Central memory CD8-positive, alpha-beta T cell (primary cell): ENCODE measurements around the gene GTF3C2.

Source experiments
- ATAC-seq: fragments of 150-1000 bp; cut with Tn5 transposase; replicated peaks from 2 replicates; pipeline ENCODE4 v1.10.0; 2022; ENCODE audit warnings: mild to moderate bottlenecking, moderate FRiP score, moderate number of reproducible peaks; ENCODE audit not compliant: poor library complexity, severe bottlenecking; ENCODE audit errors: extremely low read depth
- DNase-seq, 2 donors: peaks; one replicate each; pipeline ENCODE4 v3.0.0; 2021; ENCODE audit warnings: low spot score in 2 of 2
- H3K27ac Mint-ChIP-seq: one replicate; pipeline ENCODE4 v1.8.0; 2022; ENCODE audit warnings: low read depth, mild to moderate bottlenecking, moderate library complexity, mixed read lengths
- H3K27me3 Mint-ChIP-seq: one replicate; pipeline ENCODE4 v1.8.0; 2022; ENCODE audit warnings: mixed read lengths
- H3K36me3 Mint-ChIP-seq: one replicate; pipeline ENCODE4 v1.8.0; 2022; ENCODE audit warnings: mild to moderate bottlenecking, moderate library complexity, mixed read lengths; ENCODE audit not compliant: insufficient read depth
- H3K4me1 Mint-ChIP-seq: one replicate; pipeline ENCODE4 v1.8.0; 2022; ENCODE audit warnings: mixed read lengths
- H3K4me3 Mint-ChIP-seq: one replicate; pipeline ENCODE4 v1.8.0; 2022; ENCODE audit warnings: mild to moderate bottlenecking, moderate library complexity, mixed read lengths
- H3K9me3 Mint-ChIP-seq: one replicate; pipeline ENCODE4 v1.8.0; 2022; ENCODE audit warnings: mixed read lengths

The GTF3C2 gene

GRCh38 chr2:27356382-27357181, at the start of gene GTF3C2:
GTF3C2 (minus strand) TSS chr2:27356764; CDS start chr2:27343554, 13,210 bp downstream.
- DNase-seq (peak; percentile 84 to 91), ATAC-seq (peak; percentile 85)
- Mint-ChIP-seq H3K27me3 (no peaks in the 10 kb centered on the region), H3K27ac (peak within 1 kb of the TSS; percentile 99), H3K9me3 (no peaks in the 10 kb centered on the region), H3K36me3 (peaks cover 16% of the 10 kb centered on the region), H3K4me3 (peak within 1 kb of the TSS; percentile 96), H3K4me1 (peaks cover 52% of the 10 kb centered on the region)

- Mint-ChIP-seq H3K9me3 (no peaks in the 10 kb centered on the region), H3K4me3 (no peak overlapping the region), H3K27me3 (no peaks in the 10 kb centered on the region), H3K27ac (peak overlapping the region; percentile 78), H3K4me1 (peaks cover 38% of the 10 kb centered on the region), H3K36me3 (peaks cover 12% of the 10 kb centered on the region)
- DNase-seq (no peak), ATAC-seq (no peak)
Measured at GRCh38 chr2:27400348-27401135, 44.0 kb upstream of the GTF3C2 start.

GRCh38 chr2:27398962-27399361, 42.4 kb upstream of the GTF3C2 start:
- H3K9me3 Mint-ChIP-seq = no peaks in the 10 kb centered on the region
- peak overlapping the region; percentile 77 for H3K27ac Mint-ChIP-seq
- H3K36me3 Mint-ChIP-seq = peaks cover 7% of the 10 kb centered on the region
- no peaks in the 10 kb centered on the region for H3K27me3 Mint-ChIP-seq
- no peak for DNase-seq
- no peak for ATAC-seq
- no peak overlapping the region for H3K4me3 Mint-ChIP-seq
- H3K4me1 Mint-ChIP-seq = peaks cover 38% of the 10 kb centered on the region

GRCh38 chr2:27393225-27393624, 36.7 kb upstream of the GTF3C2 start:
- ATAC-seq (no peak), DNase-seq (no peak)
- Mint-ChIP-seq H3K9me3 (no peaks in the 10 kb centered on the region), H3K27ac (peak overlapping the region; percentile 53), H3K4me1 (peaks cover 32% of the 10 kb centered on the region), H3K36me3 (peaks cover 18% of the 10 kb centered on the region), H3K4me3 (no peak overlapping the region), H3K27me3 (no peaks in the 10 kb centered on the region)

- DNase-seq (peak in 1 of 2 donors; percentile 48), ATAC-seq (peak; percentile 80)
- Mint-ChIP-seq H3K36me3 (peaks cover 23% of the 10 kb centered on the region), H3K27me3 (no peaks in the 10 kb centered on the region), H3K9me3 (no peaks in the 10 kb centered on the region), H3K4me1 (peaks cover 26% of the 10 kb centered on the region), H3K27ac (peak overlapping the region; percentile 99), H3K4me3 (peak overlapping the region; percentile 77)
Measured at GRCh38 chr2:27390822-27391679, 34.5 kb upstream of the GTF3C2 start.

GRCh38 chr2:27381577-27382181, 25.1 kb upstream of the GTF3C2 start:
- Mint-ChIP-seq H3K36me3 (peaks cover 34% of the 10 kb centered on the region), H3K27ac (peak overlapping the region; percentile 92), H3K4me1 (peaks cover 39% of the 10 kb centered on the region), H3K4me3 (peak overlapping the region; percentile 84), H3K9me3 (no peaks in the 10 kb centered on the region), H3K27me3 (no peaks in the 10 kb centered on the region)
- DNase-seq = no peak
- ATAC-seq = no peak

GRCh38 chr2:27380626-27381545, 24.3 kb upstream of the GTF3C2 start, which contains the start of gene ZNF513:
ZNF513 (minus strand) TSS chr2:27380734; CDS start chr2:27380526, 208 bp downstream.
- peak within 1 kb of the TSS; percentile 92 for H3K27ac Mint-ChIP-seq
- H3K4me3 Mint-ChIP-seq = peak within 1 kb of the TSS; percentile 84
- no peaks in the 10 kb centered on the region for H3K27me3 Mint-ChIP-seq
- DNase-seq (peak; percentile 61 to 74), ATAC-seq (peak; percentile 93)
- H3K4me1 Mint-ChIP-seq = peaks cover 41% of the 10 kb centered on the region
- H3K9me3 Mint-ChIP-seq = no peaks in the 10 kb centered on the region
- peaks cover 41% of the 10 kb centered on the region for H3K36me3 Mint-ChIP-seq

GRCh38 chr2:27379836-27380625, 23.5 kb upstream of the GTF3C2 start:
- H3K4me3 Mint-ChIP-seq = peak overlapping the region; percentile 84
- no peak for DNase-seq

GRCh38 chr2:27379383-27379835, 22.8 kb upstream of the GTF3C2 start:
- H3K27me3 Mint-ChIP-seq = no peaks in the 10 kb centered on the region
- H3K27ac Mint-ChIP-seq = peak overlapping the region; percentile 92
- ATAC-seq (no peak), DNase-seq (no peak)
- peaks cover 39% of the 10 kb centered on the region for H3K4me1 Mint-ChIP-seq
- H3K36me3 Mint-ChIP-seq = peaks cover 43% of the 10 kb centered on the region
- H3K9me3 Mint-ChIP-seq = no peaks in the 10 kb centered on the region
- peak overlapping the region; percentile 84 for H3K4me3 Mint-ChIP-seq

More at GRCh38 chr2:27379836-27380625, 23.5 kb upstream of the GTF3C2 start:
- Mint-ChIP-seq H3K27ac (peak overlapping the region; percentile 92), H3K36me3 (peaks cover 45% of the 10 kb centered on the region), H3K27me3 (no peaks in the 10 kb centered on the region), H3K9me3 (no peaks in the 10 kb centered on the region), H3K4me1 (peaks cover 38% of the 10 kb centered on the region)
- ATAC-seq = peak; percentile 25

GRCh38 chr2:27378809-27379290, 22.3 kb upstream of the GTF3C2 start:
- peaks cover 48% of the 10 kb centered on the region for H3K36me3 Mint-ChIP-seq
- no peaks in the 10 kb centered on the region for H3K9me3 Mint-ChIP-seq
- peak overlapping the region; percentile 84 for H3K4me3 Mint-ChIP-seq
- DNase-seq (no peak), ATAC-seq (no peak)
- no peaks in the 10 kb centered on the region for H3K27me3 Mint-ChIP-seq
- H3K27ac Mint-ChIP-seq = peak overlapping the region; percentile 92
- peaks cover 38% of the 10 kb centered on the region for H3K4me1 Mint-ChIP-seq
